Mesenchymal stem cell (in vitro differentiated cells and primary cell): ENCODE results near the gene STARD8.

Experiments used
- DNase-seq: peaks from one replicate; pipeline ENCODE4 v3.0.0-alpha.2; 2013
- H2AFZ ChIP-seq: one replicate; pipeline ENCODE4 v1.6.1; 2013; ENCODE audit warnings: low read depth, mild to moderate bottlenecking, control low read depth, inconsistent platforms, low read length, moderate library complexity
- H2AK5ac ChIP-seq: 2 replicates; pipeline ENCODE4 v1.6.1; 2013; ENCODE audit warnings: low read length, moderate library complexity, mild to moderate bottlenecking, inconsistent platforms; ENCODE audit not compliant: severe bottlenecking
- H2BK120ac ChIP-seq: one replicate; pipeline ENCODE4 v1.6.1; 2013; ENCODE audit warnings: low read depth, mild to moderate bottlenecking, inconsistent platforms, low read length, moderate library complexity
- H2BK12ac ChIP-seq, 2 experiments: one replicate each; pipeline ENCODE4 v1.6.1; 2013; ENCODE audit warnings: inconsistent platforms in 2 of 2, low read length in 2 of 2, mild to moderate bottlenecking in 2 of 2, moderate library complexity in 2 of 2, control low read depth in 1 of 2
- H2BK15ac ChIP-seq: one replicate; pipeline ENCODE4 v1.6.1; 2013; ENCODE audit warnings: mild to moderate bottlenecking, low read depth, inconsistent platforms; ENCODE audit not compliant: poor library complexity, severe bottlenecking
- H2BK5ac ChIP-seq: 2 replicates; pipeline ENCODE4 v1.6.1; 2013; ENCODE audit warnings: low read depth, mild to moderate bottlenecking, low read length, control low read depth, inconsistent platforms; ENCODE audit not compliant: poor library complexity, severe bottlenecking
- H3K14ac ChIP-seq, 2 experiments: one replicate each; pipeline ENCODE4 v1.6.1; 2013; ENCODE audit warnings: inconsistent platforms in 2 of 2, low read length in 2 of 2, control low read depth in 1 of 2, mild to moderate bottlenecking in 1 of 2, moderate library complexity in 1 of 2
- H3K18ac ChIP-seq, 2 experiments: one replicate each; pipeline ENCODE4 v1.6.1; 2013; ENCODE audit warnings: inconsistent platforms in 2 of 2, low read length in 2 of 2, control low read depth in 1 of 2, low read depth in 1 of 2, mild to moderate bottlenecking in 1 of 2
- H3K23ac ChIP-seq, 2 experiments: one replicate each; pipeline ENCODE4 v1.6.1; 2013; ENCODE audit warnings: inconsistent platforms in 2 of 2, low read length in 2 of 2, mild to moderate bottlenecking in 2 of 2, moderate library complexity in 2 of 2, control low read depth in 1 of 2
- H3K27ac ChIP-seq: 2 replicates; pipeline ENCODE4 v1.5.1; 2013; ENCODE audit warnings: mild to moderate bottlenecking, moderate library complexity, low read length, control low read depth, inconsistent platforms; ENCODE audit not compliant: poor library complexity, severe bottlenecking
- H3K27me3 ChIP-seq, 2 experiments: 2 replicates each; pipeline versions ENCODE4 v1.6.1 to v1.7.0; 2013; ENCODE audit warnings: low read length in 2 of 2, mild to moderate bottlenecking in 2 of 2, moderate library complexity in 2 of 2, control low read depth in 1 of 2, inconsistent platforms in 1 of 2; ENCODE audit not compliant: control insufficient read depth in 1 of 2, insufficient read depth in 1 of 2
- H3K36me3 ChIP-seq, 2 experiments: 2 replicates each; pipeline versions ENCODE4 v1.6.1 to v1.7.0; 2013; ENCODE audit warnings: low read length in 2 of 2, control low read depth in 1 of 2, inconsistent platforms in 1 of 2, low read depth in 1 of 2, mild to moderate bottlenecking in 1 of 2; ENCODE audit not compliant: insufficient read depth in 2 of 2, control insufficient read depth in 1 of 2
- H3K4ac ChIP-seq, 2 experiments: one replicate each; pipeline ENCODE4 v1.6.1; 2013; ENCODE audit warnings: inconsistent platforms in 2 of 2, low read length in 2 of 2, mild to moderate bottlenecking in 2 of 2, moderate library complexity in 2 of 2, control low read depth in 1 of 2, low read depth in 1 of 2
- H3K4me1 ChIP-seq: 2 replicates; pipeline ENCODE4 v1.6.1; 2013; ENCODE audit warnings: low read depth, low read length, control low read depth; ENCODE audit not compliant: control insufficient read depth, insufficient read depth
- H3K4me2 ChIP-seq: 2 replicates; pipeline ENCODE4 v1.6.1; 2013; ENCODE audit warnings: low read length, mild to moderate bottlenecking, inconsistent platforms; ENCODE audit not compliant: poor library complexity, severe bottlenecking
- H3K4me3 ChIP-seq, 2 experiments: 2 replicates each; pipeline versions ENCODE4 v1.5.1 to v1.7.0; 2013; ENCODE audit warnings: low read length in 2 of 2, mild to moderate bottlenecking in 2 of 2, control low read depth in 1 of 2, low read depth in 1 of 2; ENCODE audit not compliant: insufficient read depth in 1 of 2
- H3K79me1 ChIP-seq: replicated peaks from 2 replicates; pipeline ENCODE4 v1.6.1; 2013; ENCODE audit warnings: mild to moderate bottlenecking, control low read depth, low read length, inconsistent platforms; ENCODE audit not compliant: poor library complexity, severe bottlenecking
- H3K9ac ChIP-seq: 2 replicates; pipeline ENCODE4 v1.7.0; 2013; ENCODE audit warnings: mild to moderate bottlenecking, low read length, moderate library complexity
- H3K9me3 ChIP-seq: 2 replicates; pipeline ENCODE4 v1.7.0; 2013; ENCODE audit warnings: mild to moderate bottlenecking, low read length; ENCODE audit not compliant: control insufficient read depth
- H4K8ac ChIP-seq: one replicate; pipeline ENCODE4 v1.6.1; 2013; ENCODE audit warnings: inconsistent platforms, mild to moderate bottlenecking, low read length, moderate library complexity
- H4K91ac ChIP-seq: one replicate; pipeline ENCODE4 v1.6.1; 2013; ENCODE audit warnings: mild to moderate bottlenecking, low read length, inconsistent platforms
- WGBS: methylation state at CpG from one replicate; pipeline ENCODE4 v1.1.7; 2013; ENCODE audit warnings: mixed read lengths; 5-methylcytosine and 5-hydroxymethylcytosine counted together

STARD8 gene

DNA sequence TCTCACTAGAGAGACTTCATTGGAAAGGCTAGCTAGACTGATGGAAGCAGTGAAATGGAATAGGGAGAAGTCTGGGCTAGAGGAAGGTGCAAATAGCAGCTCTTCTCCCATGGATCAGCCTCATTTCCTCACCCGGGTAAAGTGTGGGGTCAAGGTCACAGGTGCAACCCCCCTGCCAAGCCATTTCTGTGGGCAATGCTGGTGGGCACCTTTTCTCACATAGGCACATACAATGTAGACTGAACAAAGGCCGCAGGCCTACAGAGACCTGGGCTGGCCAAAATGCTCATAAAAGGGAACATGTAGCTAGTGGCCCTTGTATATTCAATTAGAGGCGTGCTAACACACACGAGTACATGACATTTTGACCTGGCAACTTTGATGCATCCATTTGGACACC lies 109.9 kb downstream of the STARD8 start:
- H2AK5ac ChIP-seq, result no peak overlapping the region
- H3K23ac ChIP-seq, result no peak overlapping the region
- H3K18ac ChIP-seq, result no peak overlapping the region
- H3K4me3 ChIP-seq, result no peak overlapping the region
- H3K79me1 ChIP-seq, result no peaks in the 10 kb centered on the region
- H3K14ac ChIP-seq, result no peak overlapping the region
- H2BK120ac ChIP-seq, result no peak overlapping the region
- no peak overlapping the region for H2BK15ac ChIP-seq
- WGBS, result 74% methylated on average over 4 of the region's 4 CpGs
- no peak overlapping the region for H3K4me2 ChIP-seq
- H3K36me3 ChIP-seq, result no peaks in the 10 kb centered on the region
- no peak overlapping the region for H3K9ac ChIP-seq
- H3K27me3 ChIP-seq, result peaks cover 0 to 99% of the 10 kb centered on the region in 2 experiments
- no peak for DNase-seq
- H3K4ac ChIP-seq, result no peak overlapping the region
- H3K4me1 ChIP-seq, result no peaks in the 10 kb centered on the region
- no peak overlapping the region for H2BK12ac ChIP-seq
- H2AFZ ChIP-seq, result no peak overlapping the region
- H3K27ac ChIP-seq, result no peak overlapping the region
- no peak overlapping the region for H2BK5ac ChIP-seq
- no peak overlapping the region for H4K91ac ChIP-seq
- H4K8ac ChIP-seq, result no peak overlapping the region
- peaks cover 2% of the 10 kb centered on the region for H3K9me3 ChIP-seq

DNA sequence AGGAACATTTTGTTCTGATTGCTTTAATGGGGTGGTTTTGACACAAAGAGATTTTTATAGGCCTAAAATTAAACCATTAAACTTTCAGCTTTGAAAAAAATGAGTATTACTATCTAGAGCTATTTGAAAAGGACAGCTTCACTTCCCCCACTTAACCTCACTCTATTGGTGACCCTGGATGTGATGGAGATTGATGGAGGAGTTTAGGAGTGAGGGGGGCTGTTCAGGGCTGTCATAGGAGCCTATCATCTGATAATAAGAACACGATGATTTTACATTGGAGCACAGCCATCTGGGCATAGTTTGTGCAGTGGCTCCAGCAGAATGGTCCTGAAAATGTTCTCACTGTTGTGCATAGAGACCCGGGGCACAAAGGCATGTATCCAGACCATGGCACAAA lies 110.3 kb downstream of the STARD8 start:
- Histone ChIP-seq H3K9ac (no peak overlapping the region), H3K23ac (no peak overlapping the region), H3K27ac (no peak overlapping the region), H3K4me2 (no peak overlapping the region), H3K18ac (no peak overlapping the region), H2BK5ac (no peak overlapping the region), H3K4me3 (no peak overlapping the region), H2BK120ac (no peak overlapping the region), H4K91ac (no peak overlapping the region), H3K27me3 (peaks cover 0 to 99% of the 10 kb centered on the region in 2 experiments), H3K9me3 (peaks cover 2% of the 10 kb centered on the region), H2AK5ac (no peak overlapping the region), H3K36me3 (no peaks in the 10 kb centered on the region), H4K8ac (no peak overlapping the region), H3K4ac (no peak overlapping the region), H3K79me1 (no peaks in the 10 kb centered on the region), H2BK12ac (no peak overlapping the region), H3K14ac (no peak overlapping the region), H2BK15ac (no peak overlapping the region), H3K4me1 (no peaks in the 10 kb centered on the region), H2AFZ (no peak overlapping the region)
- no peak for DNase-seq
- WGBS, result 83% methylated on average over 2 of the region's 2 CpGs

DNA sequence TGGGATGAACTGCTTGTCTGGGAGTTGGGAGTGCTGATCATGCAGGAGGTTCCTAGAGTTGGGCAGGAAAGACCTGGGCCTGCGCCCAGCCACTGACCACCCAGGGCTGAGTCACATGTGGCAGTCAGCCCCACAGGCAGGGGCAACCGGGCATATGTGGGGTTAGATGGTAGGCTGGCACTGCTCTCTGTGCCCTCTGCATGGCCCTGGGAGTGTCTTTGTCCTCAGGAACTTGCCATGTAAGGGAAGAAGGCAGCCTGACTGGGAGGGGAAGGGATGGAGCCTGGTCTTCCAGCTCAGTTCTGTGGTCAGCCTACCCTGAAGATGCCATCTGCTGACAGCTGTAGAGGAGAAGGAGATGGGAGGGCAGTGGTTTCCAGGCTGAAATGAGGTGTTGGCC lies 111.2 kb downstream of the STARD8 start:
- Histone ChIP-seq H3K4me3 (no peak overlapping the region), H3K27me3 (peaks cover 0 to 99% of the 10 kb centered on the region in 2 experiments), H3K79me1 (no peaks in the 10 kb centered on the region), H3K14ac (peak overlapping the region in 1 of 2 experiments; percentile 15), H4K91ac (no peak overlapping the region), H3K36me3 (no peaks in the 10 kb centered on the region), H3K4ac (no peak overlapping the region), H4K8ac (no peak overlapping the region), H3K23ac (no peak overlapping the region), H2BK5ac (no peak overlapping the region), H3K9me3 (peaks cover 2% of the 10 kb centered on the region), H3K18ac (no peak overlapping the region), H2AK5ac (no peak overlapping the region), H2BK15ac (no peak overlapping the region), H3K27ac (no peak overlapping the region), H3K4me2 (no peak overlapping the region), H3K4me1 (no peaks in the 10 kb centered on the region), H3K9ac (no peak overlapping the region), H2BK12ac (no peak overlapping the region), H2BK120ac (no peak overlapping the region), H2AFZ (no peak overlapping the region)
- no peak for DNase-seq
- 100% methylated on average over 2 of the region's 2 CpGs for WGBS

GRCh38 chrX:68761086-68761485 lies 113.6 kb downstream of the STARD8 start:
- Histone ChIP-seq H3K36me3 (no peaks in the 10 kb centered on the region), H3K18ac (no peak overlapping the region), H2AFZ (no peak overlapping the region), H3K14ac (no peak overlapping the region), H3K27me3 (peaks cover 0 to 83% of the 10 kb centered on the region in 2 experiments), H2BK120ac (no peak overlapping the region), H3K4me1 (no peaks in the 10 kb centered on the region), H3K4ac (no peak overlapping the region), H4K8ac (no peak overlapping the region), H3K4me3 (no peak overlapping the region), H2AK5ac (no peak overlapping the region), H2BK12ac (no peak overlapping the region), H3K4me2 (no peak overlapping the region), H2BK5ac (no peak overlapping the region), H3K79me1 (no peaks in the 10 kb centered on the region), H3K23ac (no peak overlapping the region), H3K9ac (no peak overlapping the region), H4K91ac (no peak overlapping the region), H2BK15ac (no peak overlapping the region), H3K9me3 (peaks cover 4% of the 10 kb centered on the region), H3K27ac (no peak overlapping the region)
- 80% methylated on average over 1 of the region's 2 CpGs for whole genome bisulfite sequencing
- DNase-seq, result no peak
